ENCODE measurements around the gene AFF1.

- no peak for TF ChIP-seq POLR2A (IDR thresholded peaks at IDR 0.05; ENCODE audit: low read length)
- no peak for TF ChIP-seq GATA1 (IDR thresholded peaks at IDR 0.05; ENCODE audit: low read depth, low read length)
Measured at GRCh38 chr4:87036713-87037112, 101.9 kb downstream of the AFF1 start.

All from erythroblast (primary cell).